ENCODE measurements around the gene TECPR2. TPM values are rescaled to one million over a fixed set of nuclear protein-coding genes. Genes with fewer than 3 reads are reported as not detected.
A peak's percentile ranks its signal among the peaks of the same experiment; 100 is the strongest.
"Not testable (repeated sequence)": the region's sequence is repeated elsewhere in the genome, so short reads cannot be mapped to it uniquely, and the experiment has no call there.

The TECPR2 gene
- total RNA-seq, 2 experiments from 2014 or later = 9.8 to 10.2 TPM

- POLR2A ChIA-PET = no interaction called here
- H3K4me1 Mint-ChIP-seq = no peaks in the 10 kb centered on the region
- no peak for ATAC-seq (ENCODE audit: low read depth)
- no peak overlapping the region for H3K4me3 Mint-ChIP-seq
- DNase-seq = no peak
- no peak overlapping the region for H3K27ac Mint-ChIP-seq
- peaks cover 10% of the 10 kb centered on the region for H3K36me3 Mint-ChIP-seq
- no peaks in the 10 kb centered on the region for H3K9me3 Mint-ChIP-seq
- H3K27me3 Mint-ChIP-seq = no peaks in the 10 kb centered on the region
Observed at GRCh38 chr14:102344485-102344884, 18.3 kb upstream of the TECPR2 start.

GRCh38 chr14:102345232-102345631 is 17.5 kb upstream of the TECPR2 start:
- H3K27ac Mint-ChIP-seq = no peak overlapping the region
- H3K9me3 Mint-ChIP-seq = no peaks in the 10 kb centered on the region

GRCh38 chr14:102346645-102347044 is 16.1 kb upstream of the TECPR2 start:
- Mint-ChIP-seq H3K27ac (no peak overlapping the region), H3K4me1 (no peaks in the 10 kb centered on the region), H3K9me3 (no peaks in the 10 kb centered on the region), H3K27me3 (no peaks in the 10 kb centered on the region), H3K36me3 (peaks cover 13% of the 10 kb centered on the region), H3K4me3 (no peak overlapping the region)
- DNase-seq (no peak), ATAC-seq (ENCODE audit: low read depth) (no peak)
- POLR2A ChIA-PET = no interaction called here

More at GRCh38 chr14:102345232-102345631, 17.5 kb upstream of the TECPR2 start:
- Mint-ChIP-seq H3K36me3 (peaks cover 10% of the 10 kb centered on the region), H3K27me3 (no peaks in the 10 kb centered on the region), H3K4me3 (no peak overlapping the region), H3K4me1 (no peaks in the 10 kb centered on the region)
- ATAC-seq (ENCODE audit: low read depth) (no peak), DNase-seq (no peak)
- POLR2A ChIA-PET = no interaction called here

GRCh38 chr14:102348376-102348775 is 14.4 kb upstream of the TECPR2 start:
- H3K9me3 Mint-ChIP-seq = no peaks in the 10 kb centered on the region
- H3K36me3 Mint-ChIP-seq = peaks cover 11% of the 10 kb centered on the region
- DNase-seq = no peak
- POLR2A ChIA-PET = no interaction called here
- no peak overlapping the region for H3K27ac Mint-ChIP-seq
- no peaks in the 10 kb centered on the region for H3K27me3 Mint-ChIP-seq
- no peak for ATAC-seq (ENCODE audit: low read depth)
- no peak overlapping the region for H3K4me3 Mint-ChIP-seq
- H3K4me1 Mint-ChIP-seq = peaks cover 2% of the 10 kb centered on the region

GRCh38 chr14:102351023-102351422 is 11.7 kb upstream of the TECPR2 start:
- Mint-ChIP-seq H3K9me3 (no peaks in the 10 kb centered on the region), H3K4me1 (peaks cover 2% of the 10 kb centered on the region), H3K27me3 (no peaks in the 10 kb centered on the region), H3K4me3 (no peak overlapping the region), H3K27ac (peak overlapping the region; percentile 38), H3K36me3 (peaks cover 20% of the 10 kb centered on the region)
- no peak for DNase-seq
- ATAC-seq (ENCODE audit: low read depth) = no peak
- POLR2A ChIA-PET = no interaction called here

- H3K4me3 Mint-ChIP-seq; DNase-seq; H3K27ac Mint-ChIP-seq; H3K9me3 Mint-ChIP-seq; ATAC-seq (ENCODE audit: low read depth); H3K4me1 Mint-ChIP-seq; H3K27me3 Mint-ChIP-seq: not testable (repeated sequence)
- POLR2A ChIA-PET = interaction anchor here (1.4 kb wide), 1 partner anchor 10 kb away, joined by 4 read pairs; the partner anchor contains the start of genes CINP and TECPR2
- peaks cover 20% of the 10 kb centered on the region for H3K36me3 Mint-ChIP-seq
Observed at GRCh38 chr14:102351593-102351992, 11.1 kb upstream of the TECPR2 start.

GRCh38 chr14:102352213-102352612 is 10.5 kb upstream of the TECPR2 start:
- H3K4me1 Mint-ChIP-seq = peaks cover 2% of the 10 kb centered on the region
- no peak overlapping the region for H3K27ac Mint-ChIP-seq
- H3K36me3 Mint-ChIP-seq = peaks cover 20% of the 10 kb centered on the region
- no peaks in the 10 kb centered on the region for H3K9me3 Mint-ChIP-seq
- ATAC-seq (ENCODE audit: low read depth) (no peak), DNase-seq (no peak)
- no peak overlapping the region for H3K4me3 Mint-ChIP-seq
- POLR2A ChIA-PET = interaction anchor here (1.4 kb wide), 1 partner anchor 10 kb away, joined by 4 read pairs; the partner anchor contains the start of genes CINP and TECPR2
- no peaks in the 10 kb centered on the region for H3K27me3 Mint-ChIP-seq

- H3K27ac Mint-ChIP-seq = no peak overlapping the region
- H3K9me3 Mint-ChIP-seq = no peaks in the 10 kb centered on the region
- H3K4me3 Mint-ChIP-seq = no peak overlapping the region
- DNase-seq (no peak), ATAC-seq (ENCODE audit: low read depth) (no peak)
- POLR2A ChIA-PET = interaction anchor here (1.4 kb wide), 1 partner anchor 9 kb away, joined by 4 read pairs; the partner anchor contains the start of genes CINP and TECPR2
- H3K4me1 Mint-ChIP-seq = peaks cover 4% of the 10 kb centered on the region
- H3K27me3 Mint-ChIP-seq = no peaks in the 10 kb centered on the region
- peaks cover 18% of the 10 kb centered on the region for H3K36me3 Mint-ChIP-seq
Observed at GRCh38 chr14:102353126-102353619, 9.6 kb upstream of the TECPR2 start.

- POLR2A ChIA-PET = no interaction called here
- H3K27me3 Mint-ChIP-seq = no peaks in the 10 kb centered on the region
- H3K36me3 Mint-ChIP-seq = peaks cover 9% of the 10 kb centered on the region
Observed at GRCh38 chr14:102356280-102356679, 6.5 kb upstream of the TECPR2 start.

GRCh38 chr14:102359341-102359740 is 3.4 kb upstream of the TECPR2 start:
- DNase-seq = no peak
- H3K36me3 Mint-ChIP-seq = peaks cover 6% of the 10 kb centered on the region
- no peaks in the 10 kb centered on the region for H3K9me3 Mint-ChIP-seq
- H3K4me3 Mint-ChIP-seq = no peak overlapping the region
- peaks cover 24% of the 10 kb centered on the region for H3K4me1 Mint-ChIP-seq
- POLR2A ChIA-PET = no interaction called here
- H3K27me3 Mint-ChIP-seq = no peaks in the 10 kb centered on the region
- ATAC-seq (ENCODE audit: low read depth) = no peak
- no peak overlapping the region for H3K27ac Mint-ChIP-seq

More at GRCh38 chr14:102356280-102356679, 6.5 kb upstream of the TECPR2 start:
- Mint-ChIP-seq H3K9me3 (no peaks in the 10 kb centered on the region), H3K4me3 (no peak overlapping the region), H3K4me1 (peaks cover 13% of the 10 kb centered on the region), H3K27ac (no peak overlapping the region)
- ATAC-seq (ENCODE audit: low read depth) (no peak), DNase-seq (no peak)

- no peak overlapping the region for H3K27ac Mint-ChIP-seq
- POLR2A ChIA-PET = no interaction called here
- ATAC-seq (ENCODE audit: low read depth) (no peak), DNase-seq (no peak)
- no peaks in the 10 kb centered on the region for H3K9me3 Mint-ChIP-seq
- H3K4me1 Mint-ChIP-seq = peaks cover 24% of the 10 kb centered on the region
- H3K27me3 Mint-ChIP-seq = no peaks in the 10 kb centered on the region
- H3K36me3 Mint-ChIP-seq = peaks cover 2% of the 10 kb centered on the region
- H3K4me3 Mint-ChIP-seq = no peak overlapping the region
Observed at GRCh38 chr14:102360388-102360787, 2.4 kb upstream of the TECPR2 start.

- DNase-seq (no peak), ATAC-seq (ENCODE audit: low read depth) (peak; percentile 17)
- peak overlapping the region; percentile 91 for H3K4me3 Mint-ChIP-seq
- peaks cover 2% of the 10 kb centered on the region for H3K36me3 Mint-ChIP-seq
- peaks cover 26% of the 10 kb centered on the region for H3K4me1 Mint-ChIP-seq
- H3K27ac Mint-ChIP-seq = peak overlapping the region; percentile 86
- H3K27me3 Mint-ChIP-seq = no peaks in the 10 kb centered on the region
- POLR2A ChIA-PET = interaction anchor here (0.7 to 1.9 kb wide), 9 partner anchors 10 to 222 kb away, joined by 3 to 13 read pairs (median 3); partner anchors contain the start of genes ANKRD9, WDR20 and ZNF839
- H3K9me3 Mint-ChIP-seq = no peaks in the 10 kb centered on the region
Observed at GRCh38 chr14:102362084-102362483, 657 bp upstream of the TECPR2 start.

- H3K9me3 Mint-ChIP-seq = no peaks in the 10 kb centered on the region
- H3K27ac Mint-ChIP-seq = peak overlapping the region; percentile 86
- no peaks in the 10 kb centered on the region for H3K27me3 Mint-ChIP-seq
- H3K36me3 Mint-ChIP-seq = peaks cover 2% of the 10 kb centered on the region
- peak; percentile 16 for ATAC-seq (ENCODE audit: low read depth)
- H3K4me1 Mint-ChIP-seq = peaks cover 32% of the 10 kb centered on the region
- peak; percentile 62 for DNase-seq
- POLR2A ChIA-PET = interaction anchor here (0.8 to 1.9 kb wide), 8 partner anchors 31 to 223 kb away, joined by 3 to 13 read pairs (median 3); partner anchors contain the start of genes ANKRD9, WDR20 and ZNF839
- H3K4me3 Mint-ChIP-seq = no peak overlapping the region
Observed at GRCh38 chr14:102363182-102363943, 622 bp downstream of the TECPR2 start.

- DNase-seq = no peak
- no peak for ATAC-seq (ENCODE audit: low read depth)
- Mint-ChIP-seq H3K9me3 (no peaks in the 10 kb centered on the region), H3K4me1 (peaks cover 19% of the 10 kb centered on the region), H3K27ac (no peak overlapping the region), H3K36me3 (peaks cover 5% of the 10 kb centered on the region), H3K27me3 (no peaks in the 10 kb centered on the region), H3K4me3 (no peak overlapping the region)
- POLR2A ChIA-PET = no interaction called here
Observed at GRCh38 chr14:102370305-102370809, 7.6 kb downstream of the TECPR2 start.
